GM12873 (cell line): Measurements from ENCODE around the gene HPSE2.

Experiments used
- CTCF ChIP-seq: IDR thresholded peaks from 2 replicates; pipeline ENCODE4 v1.5.1; 2012; ENCODE audit warnings: low read depth, mild to moderate bottlenecking, moderate library complexity, low read length, control low read depth; ENCODE audit not compliant: insufficient read depth; ENCODE audit errors: missing control alignments

HPSE2 gene

GRCh38 chr10:98673171-98673782, 562.4 kb downstream of the HPSE2 start:
- TF ChIP-seq CTCF = no peak

- TF ChIP-seq CTCF = no peak
Measured at GRCh38 chr10:98667081-98667480, 568.6 kb downstream of the HPSE2 start.

GRCh38 chr10:98666276-98666675, 569.4 kb downstream of the HPSE2 start:
- no peak for TF ChIP-seq CTCF

- TF ChIP-seq CTCF = peak; percentile 75
Measured at GRCh38 chr10:98664329-98665042, 571.2 kb downstream of the HPSE2 start.

- no peak for TF ChIP-seq CTCF
Measured at GRCh38 chr10:98659951-98660350, 575.7 kb downstream of the HPSE2 start.

GRCh38 chr10:98655492-98655891, 580.2 kb downstream of the HPSE2 start:
- no peak for TF ChIP-seq CTCF

- TF ChIP-seq CTCF = no peak
Measured at GRCh38 chr10:98649170-98649569, 586.5 kb downstream of the HPSE2 start.
